GM06990 (cell line): ENCODE measurements around the gene RILPL2.
"Not testable (repeated sequence)": the region's sequence is repeated elsewhere in the genome, so short reads cannot be mapped to it uniquely, and the experiment has no call there.

Experiments used
- DNase-seq: peaks from one replicate; pipeline ENCODE4 v3.0.0-alpha.2; 2011; ENCODE audit not compliant: insufficient read length; ENCODE audit errors: extremely low read depth
- H3K27me3 ChIP-seq: replicated peaks from 2 replicates; pipeline ENCODE4 v1.6.0; 2011; ENCODE audit warnings: low read length; ENCODE audit not compliant: control insufficient read depth, insufficient read depth
- H3K36me3 ChIP-seq: 2 replicates; pipeline ENCODE4 v1.5.1; 2011; ENCODE audit warnings: low read length; ENCODE audit not compliant: control insufficient read depth, insufficient read depth
- H3K4me3 ChIP-seq: replicated peaks from 2 replicates; pipeline ENCODE4 v1.5.1; 2011; ENCODE audit warnings: low read depth, mild to moderate bottlenecking, control low read depth, low read length
- CTCF ChIP-seq: IDR thresholded peaks from 2 replicates; pipeline ENCODE4 v1.5.1; 2011; ENCODE audit warnings: low read length, control low read depth, mild to moderate bottlenecking, inconsistent platforms; ENCODE audit not compliant: insufficient read depth, poor library complexity, severe bottlenecking

The RILPL2 gene

GRCh38 chr12:123384994-123385376, 51.5 kb downstream of the RILPL2 start:
- H3K4me3 ChIP-seq = peak overlapping the region; percentile 96
- no peaks in the 10 kb centered on the region for H3K27me3 ChIP-seq
- no peak for TF ChIP-seq CTCF
- DNase-seq = no peak
- H3K36me3 ChIP-seq = no peaks in the 10 kb centered on the region

- Histone ChIP-seq H3K4me3 (peak overlapping the region; percentile 96), H3K36me3 (no peaks in the 10 kb centered on the region), H3K27me3 (no peaks in the 10 kb centered on the region)
- DNase-seq = peak; percentile 57
- peak; percentile 31 for TF ChIP-seq CTCF
Observed at GRCh38 chr12:123384318-123384993, 52.0 kb downstream of the RILPL2 start.

- DNase-seq = no peak
- Histone ChIP-seq H3K4me3 (no peak overlapping the region), H3K27me3 (no peaks in the 10 kb centered on the region), H3K36me3 (no peaks in the 10 kb centered on the region)
- TF ChIP-seq CTCF = no peak
Observed at GRCh38 chr12:123382684-123383083, 53.8 kb downstream of the RILPL2 start.

GRCh38 chr12:123379391-123379790, 57.1 kb downstream of the RILPL2 start:
- H3K4me3 ChIP-seq = no peak overlapping the region
- no peaks in the 10 kb centered on the region for H3K27me3 ChIP-seq
- no peak for TF ChIP-seq CTCF
- no peaks in the 10 kb centered on the region for H3K36me3 ChIP-seq
- no peak for DNase-seq

- not testable (repeated sequence) for H3K36me3 ChIP-seq, H3K4me3 ChIP-seq, H3K27me3 ChIP-seq, DNase-seq
Observed at GRCh38 chr12:123372415-123372814, 64.1 kb downstream of the RILPL2 start.

GRCh38 chr12:123371667-123372368, 64.7 kb downstream of the RILPL2 start:
- not testable (repeated sequence) for H3K36me3 ChIP-seq, DNase-seq, H3K4me3 ChIP-seq, H3K27me3 ChIP-seq
